Measurements from ENCODE around the gene ELN. TPM values are rescaled to one million over a fixed set of nuclear protein-coding genes. Genes with fewer than 3 reads are reported as not detected.

Gene ELN
- total and polyA plus RNA-seq, 2 donors (not counting 1 experiment from before 2014, with no cell fraction given), result 2.1 to 11.0 TPM

DNA sequence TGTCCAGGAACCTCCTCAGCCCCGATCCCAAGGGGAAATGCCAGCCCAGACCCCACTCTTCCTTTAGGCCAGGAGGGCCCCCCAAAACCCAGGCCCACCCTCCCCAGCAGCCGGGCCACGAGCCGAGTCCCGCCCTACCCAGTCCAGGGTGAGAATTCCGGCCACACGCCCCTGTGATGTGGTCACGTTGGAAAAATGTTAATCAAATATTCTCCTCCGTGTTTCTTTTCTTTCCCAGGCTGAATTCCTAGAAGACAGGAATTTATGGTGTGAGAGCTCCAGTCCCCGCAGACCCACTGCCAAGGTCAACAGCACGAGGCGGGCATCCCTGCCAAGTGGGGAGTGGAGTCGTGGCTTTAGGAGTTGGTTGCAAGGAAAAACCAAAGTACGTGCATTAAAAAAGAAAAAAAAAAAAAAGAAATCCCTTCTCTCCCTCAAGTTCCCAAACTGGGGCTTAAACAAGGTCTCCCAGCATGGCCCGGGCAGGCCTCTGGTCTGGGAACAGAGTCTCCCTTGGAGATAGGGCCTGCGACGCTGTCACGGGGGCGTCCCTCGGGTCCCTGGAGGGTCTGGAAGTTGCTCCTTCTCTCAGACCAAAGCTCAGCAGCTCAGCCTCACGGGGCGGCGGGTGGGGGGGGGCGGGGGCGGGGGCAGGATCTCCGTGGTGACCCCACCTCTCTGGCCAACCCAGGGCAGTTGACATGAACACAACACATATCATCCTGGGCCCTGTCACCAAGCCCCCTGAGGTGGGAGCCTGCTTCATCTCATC, 28.1 kb upstream of the ELN start:
- Histone ChIP-seq H3K27ac (ENCODE audit: insufficient read depth, low read length) (no peak overlapping the region), H3K9me3 (ENCODE audit: control insufficient read depth, insufficient read depth, low read depth, low read length) (no peaks in the 10 kb centered on the region), H3K36me3 (ENCODE audit: control insufficient read depth, insufficient read depth, low read length) (no peaks in the 10 kb centered on the region), H3K4me2 (ENCODE audit: extremely low read depth, insufficient read depth, low read length) (peak overlapping the region; percentile 23), H2AFZ (ENCODE audit: low read length) (no peak overlapping the region), H3K27me3 (ENCODE audit: control insufficient read depth, insufficient read depth, low read length) (no peaks in the 10 kb centered on the region), H3K4me1 (ENCODE audit: control insufficient read depth, extremely low read depth, insufficient read depth, low read length) (peaks cover 2% of the 10 kb centered on the region), H3K9ac (ENCODE audit: insufficient read depth, low read length) (no peak overlapping the region), H4K20me1 (ENCODE audit: control insufficient read depth, extremely low read depth, insufficient read depth, low read length) (no peaks in the 10 kb centered on the region), H3K4me3 (replicated peaks in 1 of 4; ENCODE audit: control extremely low read depth in 1 of 4, insufficient read depth in 1 of 4, low read depth in 3 of 4, low read length in 4 of 4) (no peak overlapping the region), H3K79me2 (ENCODE audit: control insufficient read depth, insufficient read depth, low read length) (no peaks in the 10 kb centered on the region)
- TF ChIP-seq EZH2 (IDR thresholded peaks at IDR 0.05; ENCODE audit: low read length, missing control alignments), result no peak
- TF ChIP-seq, protein P1, sequence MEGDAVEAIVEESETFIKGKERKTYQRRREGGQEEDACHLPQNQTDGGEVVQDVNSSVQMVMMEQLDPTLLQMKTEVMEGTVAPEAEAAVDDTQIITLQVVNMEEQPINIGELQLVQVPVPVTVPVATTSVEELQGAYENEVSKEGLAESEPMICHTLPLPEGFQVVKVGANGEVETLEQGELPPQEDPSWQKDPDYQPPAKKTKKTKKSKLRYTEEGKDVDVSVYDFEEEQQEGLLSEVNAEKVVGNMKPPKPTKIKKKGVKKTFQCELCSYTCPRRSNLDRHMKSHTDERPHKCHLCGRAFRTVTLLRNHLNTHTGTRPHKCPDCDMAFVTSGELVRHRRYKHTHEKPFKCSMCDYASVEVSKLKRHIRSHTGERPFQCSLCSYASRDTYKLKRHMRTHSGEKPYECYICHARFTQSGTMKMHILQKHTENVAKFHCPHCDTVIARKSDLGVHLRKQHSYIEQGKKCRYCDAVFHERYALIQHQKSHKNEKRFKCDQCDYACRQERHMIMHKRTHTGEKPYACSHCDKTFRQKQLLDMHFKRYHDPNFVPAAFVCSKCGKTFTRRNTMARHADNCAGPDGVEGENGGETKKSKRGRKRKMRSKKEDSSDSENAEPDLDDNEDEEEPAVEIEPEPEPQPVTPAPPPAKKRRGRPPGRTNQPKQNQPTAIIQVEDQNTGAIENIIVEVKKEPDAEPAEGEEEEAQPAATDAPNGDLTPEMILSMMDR (conservative IDR thresholded peaks at IDR 0.05 in 1 of 2, IDR thresholded peaks at IDR 0.05 in 1 of 2; ENCODE audit: low read depth in 1 of 2, low read length in 2 of 2), result no peak
- peak; percentile 85 to 96 for DNase-seq (ENCODE audit: low read depth in 2 of 2)

DNA sequence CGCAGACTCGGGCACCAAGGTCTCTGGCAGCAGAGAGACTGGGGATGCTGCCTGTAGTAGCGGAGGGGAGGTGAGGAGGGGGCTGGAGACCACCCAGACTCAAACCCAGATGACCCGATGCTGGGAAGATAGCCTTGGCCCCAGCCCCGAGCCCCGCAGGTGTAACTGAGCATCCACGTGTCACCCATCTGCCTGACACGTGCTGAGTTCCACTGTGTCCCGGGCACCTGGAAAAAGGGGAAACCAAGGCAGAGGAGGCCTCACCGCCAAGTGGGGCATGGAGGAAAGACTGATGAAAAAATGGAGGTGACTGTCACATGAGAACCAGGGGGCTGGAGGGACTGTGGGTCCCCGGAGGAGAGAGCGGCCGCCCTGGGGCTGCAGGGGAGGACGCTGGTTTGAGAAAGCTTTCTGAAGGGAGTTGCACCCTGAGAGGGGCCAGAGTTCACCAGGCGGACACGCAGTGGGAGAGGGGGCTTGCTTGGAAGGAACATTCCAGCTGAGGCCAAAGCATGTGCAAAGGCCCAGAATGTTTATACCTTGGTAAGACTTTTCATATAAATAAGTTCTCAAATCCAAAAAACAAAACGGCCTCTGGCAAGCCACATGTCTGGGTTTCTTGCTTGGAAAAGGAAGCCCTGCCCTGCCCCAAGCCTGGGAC, 27.4 kb upstream of the ELN start:
- H3K9ac ChIP-seq (ENCODE audit: insufficient read depth, low read length), result no peak overlapping the region
- H4K20me1 ChIP-seq (ENCODE audit: control insufficient read depth, extremely low read depth, insufficient read depth, low read length), result no peaks in the 10 kb centered on the region
- DNase-seq (ENCODE audit: low read depth in 2 of 2), result peak in 1 of 2 donors; percentile 55
- peaks cover 2% of the 10 kb centered on the region for H3K4me1 ChIP-seq (ENCODE audit: control insufficient read depth, extremely low read depth, insufficient read depth, low read length)
- no peak overlapping the region for H3K4me3 ChIP-seq (replicated peaks in 1 of 4; ENCODE audit: control extremely low read depth in 1 of 4, insufficient read depth in 1 of 4, low read depth in 3 of 4, low read length in 4 of 4)
- no peaks in the 10 kb centered on the region for H3K9me3 ChIP-seq (ENCODE audit: control insufficient read depth, insufficient read depth, low read depth, low read length)
- H2AFZ ChIP-seq (ENCODE audit: low read length), result no peak overlapping the region
- no peak overlapping the region for H3K27ac ChIP-seq (ENCODE audit: insufficient read depth, low read length)
- no peaks in the 10 kb centered on the region for H3K36me3 ChIP-seq (ENCODE audit: control insufficient read depth, insufficient read depth, low read length)
- H3K79me2 ChIP-seq (ENCODE audit: control insufficient read depth, insufficient read depth, low read length), result no peaks in the 10 kb centered on the region
- no peaks in the 10 kb centered on the region for H3K27me3 ChIP-seq (ENCODE audit: control insufficient read depth, insufficient read depth, low read length)
- no peak overlapping the region for H3K4me2 ChIP-seq (ENCODE audit: extremely low read depth, insufficient read depth, low read length)
- TF ChIP-seq, protein P1 (conservative IDR thresholded peaks at IDR 0.05 in 1 of 2, IDR thresholded peaks at IDR 0.05 in 1 of 2; ENCODE audit: low read depth in 1 of 2, low read length in 2 of 2), result no peak
- TF ChIP-seq EZH2 (IDR thresholded peaks at IDR 0.05; ENCODE audit: low read length, missing control alignments), result no peak

DNA sequence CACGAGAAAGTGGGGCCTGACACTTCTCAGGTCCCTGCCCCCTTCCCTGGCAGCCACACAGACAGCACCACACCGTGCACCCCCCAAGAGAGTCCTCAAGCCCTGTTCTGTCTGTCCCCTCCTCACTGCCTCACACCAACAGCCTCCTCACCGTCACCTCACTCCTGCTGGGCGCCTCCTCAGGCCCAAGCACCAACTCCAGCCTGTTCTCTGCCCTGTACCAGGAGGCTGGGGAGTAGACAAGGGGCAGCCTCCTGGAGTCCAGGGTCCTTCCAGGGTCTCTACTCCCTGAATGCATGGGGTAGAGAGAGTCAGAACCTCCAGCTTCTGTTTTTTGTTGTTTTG, 26.9 kb upstream of the ELN start:
- Histone ChIP-seq H3K9me3 (ENCODE audit: control insufficient read depth, insufficient read depth, low read depth, low read length) (no peaks in the 10 kb centered on the region), H3K4me2 (ENCODE audit: extremely low read depth, insufficient read depth, low read length) (no peak overlapping the region), H3K27me3 (ENCODE audit: control insufficient read depth, insufficient read depth, low read length) (no peaks in the 10 kb centered on the region), H3K79me2 (ENCODE audit: control insufficient read depth, insufficient read depth, low read length) (no peaks in the 10 kb centered on the region), H3K36me3 (ENCODE audit: control insufficient read depth, insufficient read depth, low read length) (no peaks in the 10 kb centered on the region), H3K27ac (ENCODE audit: insufficient read depth, low read length) (no peak overlapping the region), H4K20me1 (ENCODE audit: control insufficient read depth, extremely low read depth, insufficient read depth, low read length) (no peaks in the 10 kb centered on the region), H2AFZ (ENCODE audit: low read length) (no peak overlapping the region), H3K4me3 (replicated peaks in 1 of 4; ENCODE audit: control extremely low read depth in 1 of 4, insufficient read depth in 1 of 4, low read depth in 3 of 4, low read length in 4 of 4) (no peak overlapping the region), H3K9ac (ENCODE audit: insufficient read depth, low read length) (no peak overlapping the region), H3K4me1 (ENCODE audit: control insufficient read depth, extremely low read depth, insufficient read depth, low read length) (peaks cover 2% of the 10 kb centered on the region)
- TF ChIP-seq EZH2 (IDR thresholded peaks at IDR 0.05; ENCODE audit: low read length, missing control alignments), result no peak
- TF ChIP-seq, protein P1 (conservative IDR thresholded peaks at IDR 0.05 in 1 of 2, IDR thresholded peaks at IDR 0.05 in 1 of 2; ENCODE audit: low read depth in 1 of 2, low read length in 2 of 2), result no peak
- DNase-seq (ENCODE audit: low read depth in 2 of 2), result no peak

Data from fibroblast of lung (primary cell).